HEK293 (cell line): ENCODE measurements around the gene REV3L.

ENCODE experiments used
- CTCF ChIA-PET: fragments of 350-600 bp; formaldehyde crosslinking; extraction: SDS; loops from one replicate; lab custom pipeline; 2021; ENCODE audit warnings: antibody characterized with exemption; lab: Yijun Ruan, JAX
- POLR2A ChIA-PET: fragments of 300-600 bp; formaldehyde crosslinking; extraction: SDS; loops from one replicate; lab custom pipeline; 2020; ENCODE audit warnings: antibody characterized with exemption, inconsistent platforms; lab: Yijun Ruan, JAX
- H3K27ac ChIP-seq: fragments of 200-500 bp; sonication (Bioruptor generic); 2 replicates; pipeline ENCODE4 v1.5.1; 2014; ENCODE audit warnings: low read depth, low read length, control low read depth, inconsistent platforms; ENCODE audit errors: extremely low read depth
- H3K36me3 ChIP-seq, 2 experiments: fragments of 200-500 bp in 1 of 2; sonication (Bioruptor generic) in 1 of 2; 1 replicate in 1 of 2; 2 replicates in 1 of 2; pipeline ENCODE4 v1.5.1; 2014 to 2017; ENCODE audit warnings: inconsistent platforms in 2 of 2, low read length in 2 of 2; ENCODE audit not compliant: control insufficient read depth in 2 of 2, insufficient read depth in 1 of 2
- H3K4me1 ChIP-seq: fragments of 200-500 bp; sonication (Bioruptor generic); 2 replicates; pipeline ENCODE4 v1.5.1; 2014; ENCODE audit warnings: mild to moderate bottlenecking, low read length, inconsistent platforms; ENCODE audit not compliant: control insufficient read depth, insufficient read depth
- H3K4me3 ChIP-seq: 2 replicates; pipeline ENCODE4 v1.5.1; 2011; ENCODE audit warnings: low read depth, mild to moderate bottlenecking, control low read depth, low read length, moderate library complexity
- H3K9me3 ChIP-seq: fragments of 200-500 bp; sonication (Bioruptor generic); 2 replicates; pipeline ENCODE4 v1.5.1; 2014; ENCODE audit warnings: low read depth, low read length, inconsistent platforms; ENCODE audit not compliant: control insufficient read depth, insufficient read depth
- INSM2 ChIP-seq: fragments of 450-650 bp; formaldehyde crosslinking; IDR thresholded peaks from 2 replicates; pipeline ENCODE4 v1.5.1; 2016; ENCODE audit warnings: missing biosample characterization, missing genetic modification characterization
- RBAK ChIP-seq: fragments of 450-650 bp; formaldehyde crosslinking; IDR thresholded peaks from 2 replicates; pipeline ENCODE4 v1.5.1; 2016; ENCODE audit warnings: missing biosample characterization, missing genetic modification characterization
- TCF7L2 ChIP-seq: IDR thresholded peaks from 2 replicates; pipeline ENCODE4 v1.6.1; 2011; ENCODE audit warnings: low read depth, mild to moderate bottlenecking, inconsistent platforms, low read length, moderate library complexity, borderline replicate concordance
- ZNF18 ChIP-seq: fragments of 450-650 bp; formaldehyde crosslinking; IDR thresholded peaks from 2 replicates; pipeline ENCODE4 v1.5.1; 2016; ENCODE audit warnings: missing biosample characterization, missing genetic modification characterization
- ZNF341 ChIP-seq: fragments of 450-650 bp; formaldehyde crosslinking; IDR thresholded peaks from 2 replicates; pipeline ENCODE4; 2016; ENCODE audit warnings: low read depth, missing biosample characterization, missing genetic modification characterization
- ZNF404 ChIP-seq: fragments of 450-650 bp; formaldehyde crosslinking; IDR thresholded peaks from 2 replicates; pipeline ENCODE4 v1.5.1; 2017; ENCODE audit warnings: missing biosample characterization, missing genetic modification characterization
- ZNF416 ChIP-seq: fragments of 450-650 bp; formaldehyde crosslinking; IDR thresholded peaks from 2 replicates; pipeline ENCODE4 v1.5.1; 2016; ENCODE audit warnings: missing biosample characterization, missing genetic modification characterization
- ZNF580 ChIP-seq: fragments of 450-650 bp; formaldehyde crosslinking; IDR thresholded peaks from 2 replicates; pipeline ENCODE4 v1.5.1; 2016; ENCODE audit warnings: missing biosample characterization, missing genetic modification characterization
- ZNF670 ChIP-seq: fragments of 450-650 bp; formaldehyde crosslinking; IDR thresholded peaks from 2 replicates; pipeline ENCODE4 v1.5.1; 2016; ENCODE audit warnings: missing biosample characterization, missing genetic modification characterization, low read depth
- ZNF768 ChIP-seq: fragments of 450-650 bp; formaldehyde crosslinking; IDR thresholded peaks from 2 replicates; pipeline ENCODE4 v1.5.1; 2018; ENCODE audit warnings: missing biosample characterization, mild to moderate bottlenecking, missing genetic modification characterization
- ZNF776 ChIP-seq: fragments of 450-650 bp; formaldehyde crosslinking; IDR thresholded peaks from 2 replicates; pipeline ENCODE4 v1.5.0; 2017; ENCODE audit warnings: missing biosample characterization, missing genetic modification characterization, borderline replicate concordance
- TF ChIP-seq, protein P1 (sequence below): fragments of 450-650 bp; formaldehyde crosslinking; IDR thresholded peaks from 2 replicates; pipeline ENCODE4 v1.5.0; 2017; ENCODE audit warnings: missing biosample characterization, missing genetic modification characterization, borderline replicate concordance
- TF ChIP-seq, protein P2 (sequence below): fragments of 450-650 bp; formaldehyde crosslinking; IDR thresholded peaks from 2 replicates; pipeline ENCODE4 v1.5.1; 2016; ENCODE audit warnings: missing biosample characterization, missing genetic modification characterization
- TF ChIP-seq, protein P3 (sequence below): fragments of 450-650 bp; formaldehyde crosslinking; IDR thresholded peaks from 2 replicates; pipeline ENCODE4 v1.5.1; 2017; ENCODE audit warnings: missing biosample characterization, missing genetic modification characterization

REV3L gene

DNA sequence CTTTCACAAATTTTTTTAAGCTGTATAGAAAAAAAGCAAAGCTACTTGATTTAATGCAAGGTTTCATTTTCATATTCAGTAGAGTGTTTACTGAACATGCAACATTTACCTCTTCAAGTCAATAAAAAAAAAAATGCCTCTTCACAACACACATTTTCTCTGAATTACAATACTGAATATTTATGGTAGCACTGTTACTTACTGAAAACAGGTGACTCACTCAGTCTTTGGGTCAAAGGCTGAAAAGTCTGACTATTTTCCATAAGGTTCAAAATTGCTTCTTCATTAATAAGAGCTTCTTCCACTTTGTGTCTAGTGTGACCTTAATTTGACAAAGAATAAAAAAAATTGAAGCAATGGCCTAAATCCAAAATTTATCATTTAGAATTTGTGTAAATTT is 101.9 kb downstream of the REV3L start:
- H3K27ac ChIP-seq, result no peak overlapping the region
- CTCF ChIA-PET, result interaction anchor here (0.6 to 1.6 kb wide), 5 partner anchors 17 to 371 kb away, joined by 3 to 7 read pairs (median 4); partner anchors contain the start of gene REV3L

GRCh38 chr6:111379831-111380230 is 103.2 kb downstream of the REV3L start:
- TF ChIP-seq ZNF768 (tag by site-specific recombination) (no peak), ZNF341 (tag by site-specific recombination) (no peak), ZNF404 (no peak), ZNF776 (tag by site-specific recombination) (no peak), ZNF18 (tag by site-specific recombination) (no peak), ZNF580 (tag by site-specific recombination) (no peak), INSM2 (tag by site-specific recombination) (no peak)
- TF ChIP-seq, protein P1, sequence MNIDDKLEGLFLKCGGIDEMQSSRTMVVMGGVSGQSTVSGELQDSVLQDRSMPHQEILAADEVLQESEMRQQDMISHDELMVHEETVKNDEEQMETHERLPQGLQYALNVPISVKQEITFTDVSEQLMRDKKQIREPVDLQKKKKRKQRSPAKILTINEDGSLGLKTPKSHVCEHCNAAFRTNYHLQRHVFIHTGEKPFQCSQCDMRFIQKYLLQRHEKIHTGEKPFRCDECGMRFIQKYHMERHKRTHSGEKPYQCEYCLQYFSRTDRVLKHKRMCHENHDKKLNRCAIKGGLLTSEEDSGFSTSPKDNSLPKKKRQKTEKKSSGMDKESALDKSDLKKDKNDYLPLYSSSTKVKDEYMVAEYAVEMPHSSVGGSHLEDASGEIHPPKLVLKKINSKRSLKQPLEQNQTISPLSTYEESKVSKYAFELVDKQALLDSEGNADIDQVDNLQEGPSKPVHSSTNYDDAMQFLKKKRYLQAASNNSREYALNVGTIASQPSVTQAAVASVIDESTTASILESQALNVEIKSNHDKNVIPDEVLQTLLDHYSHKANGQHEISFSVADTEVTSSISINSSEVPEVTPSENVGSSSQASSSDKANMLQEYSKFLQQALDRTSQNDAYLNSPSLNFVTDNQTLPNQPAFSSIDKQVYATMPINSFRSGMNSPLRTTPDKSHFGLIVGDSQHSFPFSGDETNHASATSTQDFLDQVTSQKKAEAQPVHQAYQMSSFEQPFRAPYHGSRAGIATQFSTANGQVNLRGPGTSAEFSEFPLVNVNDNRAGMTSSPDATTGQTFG (tag by site-specific recombination), result no peak
- TF ChIP-seq, protein P2, sequence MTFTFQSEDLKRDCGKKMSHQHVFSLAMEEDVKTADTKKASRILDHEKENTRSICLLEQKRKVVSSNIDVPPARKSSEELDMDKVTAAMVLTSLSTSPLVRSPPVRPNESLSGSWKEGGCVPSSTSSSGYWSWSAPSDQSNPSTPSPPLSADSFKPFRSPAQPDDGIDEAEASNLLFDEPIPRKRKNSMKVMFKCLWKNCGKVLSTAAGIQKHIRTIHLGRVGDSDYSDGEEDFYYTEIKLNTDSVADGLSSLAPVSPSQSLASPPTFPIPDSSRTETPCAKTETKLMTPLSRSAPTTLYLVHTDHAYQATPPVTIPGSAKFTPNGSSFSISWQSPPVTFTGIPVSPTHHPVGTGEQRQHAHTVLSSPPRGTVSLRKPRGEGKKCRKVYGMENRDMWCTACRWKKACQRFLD (tag by site-specific recombination), result no peak

More for the DNA sequence above, 101.9 kb downstream of the REV3L start:
- Histone ChIP-seq H3K36me3 (peaks cover 35 to 67% of the 10 kb centered on the region in 2 experiments), H3K4me3 (no peak overlapping the region), H3K9me3 (no peaks in the 10 kb centered on the region), H3K4me1 (no peaks in the 10 kb centered on the region)
- no peak for TF ChIP-seq TCF7L2
- POLR2A ChIA-PET, result no interaction called here

DNA sequence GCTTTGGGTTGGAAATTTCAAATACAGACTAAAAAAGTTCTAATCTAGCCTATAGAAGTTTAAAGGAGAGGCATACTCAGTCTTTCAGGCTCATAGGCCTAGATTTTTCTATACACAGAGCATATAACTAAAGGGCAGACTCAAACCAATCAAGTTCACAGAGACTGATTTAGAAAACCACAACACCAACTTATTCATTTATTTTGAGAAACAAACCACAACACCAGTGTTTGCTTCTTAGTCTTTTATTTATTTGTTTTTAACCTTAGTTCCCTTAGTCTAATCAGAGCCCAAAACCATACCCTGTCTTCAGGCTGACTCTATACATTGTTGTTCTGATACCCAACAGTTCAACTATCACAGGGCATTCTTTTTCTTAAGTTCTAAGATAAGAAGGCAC is 103.7 kb downstream of the REV3L start:
- no peak overlapping the region for H3K27ac ChIP-seq
- H3K36me3 ChIP-seq, result peaks cover 22 to 75% of the 10 kb centered on the region in 2 experiments
- no peaks in the 10 kb centered on the region for H3K4me1 ChIP-seq
- POLR2A ChIA-PET, result no interaction called here
- no peak overlapping the region for H3K4me3 ChIP-seq
- H3K9me3 ChIP-seq, result no peaks in the 10 kb centered on the region
- CTCF ChIA-PET, result no interaction called here
- no peak for TF ChIP-seq RBAK (tag by site-specific recombination)
- TF ChIP-seq, protein P2 (tag by site-specific recombination), result no peak
- TF ChIP-seq, protein P3, sequence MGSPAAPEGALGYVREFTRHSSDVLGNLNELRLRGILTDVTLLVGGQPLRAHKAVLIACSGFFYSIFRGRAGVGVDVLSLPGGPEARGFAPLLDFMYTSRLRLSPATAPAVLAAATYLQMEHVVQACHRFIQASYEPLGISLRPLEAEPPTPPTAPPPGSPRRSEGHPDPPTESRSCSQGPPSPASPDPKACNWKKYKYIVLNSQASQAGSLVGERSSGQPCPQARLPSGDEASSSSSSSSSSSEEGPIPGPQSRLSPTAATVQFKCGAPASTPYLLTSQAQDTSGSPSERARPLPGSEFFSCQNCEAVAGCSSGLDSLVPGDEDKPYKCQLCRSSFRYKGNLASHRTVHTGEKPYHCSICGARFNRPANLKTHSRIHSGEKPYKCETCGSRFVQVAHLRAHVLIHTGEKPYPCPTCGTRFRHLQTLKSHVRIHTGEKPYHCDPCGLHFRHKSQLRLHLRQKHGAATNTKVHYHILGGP (tag by site-specific recombination), result no peak
- no peak for TF ChIP-seq ZNF670
- no peak for TF ChIP-seq ZNF416 (tag by site-specific recombination)

More at GRCh38 chr6:111379831-111380230, 103.2 kb downstream of the REV3L start:
- Histone ChIP-seq H3K27ac (no peak overlapping the region), H3K9me3 (no peaks in the 10 kb centered on the region), H3K4me1 (no peaks in the 10 kb centered on the region), H3K4me3 (no peak overlapping the region), H3K36me3 (peaks cover 25 to 75% of the 10 kb centered on the region in 2 experiments)
- ChIA-PET CTCF (interaction anchor here (1.6 kb wide), 1 partner anchor 120 kb away, joined by 4 read pairs; a partner anchor contains a TSS), POLR2A (no interaction called here)
